DOHH2 (cell line): ENCODE measurements around the gene ANK2.

Source experiments
- CTCF ChIP-seq: fragments of 200-600 bp; sonication (generic); IDR thresholded peaks from one replicate; pipeline ENCODE4 v1.5.1; 2014; ENCODE audit warnings: antibody characterized with exemption, mild to moderate bottlenecking, low read depth, low read length; ENCODE audit not compliant: poor library complexity, severe bottlenecking
- EZH2phosphoT487 ChIP-seq: fragments of 200-600 bp; sonication (generic); IDR thresholded peaks from 2 replicates; pipeline ENCODE4 v1.6.1; 2017; ENCODE audit warnings: borderline replicate concordance, mild to moderate bottlenecking, antibody characterized with exemption, low read length, moderate library complexity, mixed read lengths

GRCh38 chr4:113358784-113359183 lies 309.3 kb downstream of the ANK2 start:
- no peak for TF ChIP-seq EZH2phosphoT487
- TF ChIP-seq CTCF = peak; percentile 47
